CD4-positive, alpha-beta T cell treated with Interleukin-2 at 100 ng/mL for 4 hours (primary cell): Measurements from ENCODE around the gene DRGX.

Source experiments
- DNase-seq: peaks from one replicate; pipeline ENCODE4 v3.0.0-alpha.2; 2020; ENCODE audit warnings: low spot score

Gene DRGX

GRCh38 chr10:49381111-49381900 lies 14.6 kb downstream of the DRGX start:
- DNase-seq: no peak

DNA sequence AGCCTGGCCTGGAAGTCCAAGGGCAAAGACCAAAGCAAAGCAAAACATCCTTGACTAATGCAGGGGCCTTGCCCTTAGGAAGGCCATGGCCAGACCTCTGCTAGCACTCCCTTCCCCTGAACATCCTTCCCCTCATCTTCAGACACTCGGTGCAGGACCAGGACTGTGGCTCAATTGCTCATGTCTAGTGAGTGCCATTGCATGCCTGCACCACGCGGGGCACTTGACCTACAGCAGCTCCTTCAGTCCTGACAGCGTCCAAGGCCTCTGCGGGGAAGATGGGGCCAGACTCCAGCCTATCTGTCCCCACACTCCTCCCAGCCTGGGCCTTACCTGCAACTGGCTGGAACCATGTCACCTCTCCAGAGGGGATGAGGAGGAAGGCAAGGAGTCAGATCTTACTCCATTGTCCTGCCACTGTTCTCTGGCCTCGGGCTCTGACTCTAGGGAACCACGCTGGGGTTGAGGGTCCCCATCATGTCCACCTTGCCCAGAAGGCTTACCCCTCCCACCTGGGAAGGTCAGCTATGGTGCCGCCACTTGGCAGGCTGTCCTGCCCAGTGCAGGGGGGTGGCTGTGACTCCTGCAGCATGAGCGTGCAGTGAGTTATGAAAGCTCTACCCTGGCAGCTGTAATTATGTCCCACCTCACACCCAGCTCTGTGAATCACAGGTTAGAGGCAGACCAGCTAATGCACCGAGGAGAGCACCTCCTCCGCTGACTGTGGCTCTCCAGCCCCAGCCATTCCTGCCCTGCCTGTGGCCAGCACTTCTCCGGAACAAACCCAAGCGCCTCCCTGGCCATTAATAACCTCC lies 16.1 kb downstream of the DRGX start:
- DNase-seq: no peak

- no peak for DNase-seq
Observed at GRCh38 chr10:49377256-49377655, 18.6 kb downstream of the DRGX start.

- DNase-seq: no peak
Observed at GRCh38 chr10:49375611-49376010, 20.3 kb downstream of the DRGX start.

GRCh38 chr10:49374740-49375139 lies 21.1 kb downstream of the DRGX start:
- DNase-seq: no peak

DNA sequence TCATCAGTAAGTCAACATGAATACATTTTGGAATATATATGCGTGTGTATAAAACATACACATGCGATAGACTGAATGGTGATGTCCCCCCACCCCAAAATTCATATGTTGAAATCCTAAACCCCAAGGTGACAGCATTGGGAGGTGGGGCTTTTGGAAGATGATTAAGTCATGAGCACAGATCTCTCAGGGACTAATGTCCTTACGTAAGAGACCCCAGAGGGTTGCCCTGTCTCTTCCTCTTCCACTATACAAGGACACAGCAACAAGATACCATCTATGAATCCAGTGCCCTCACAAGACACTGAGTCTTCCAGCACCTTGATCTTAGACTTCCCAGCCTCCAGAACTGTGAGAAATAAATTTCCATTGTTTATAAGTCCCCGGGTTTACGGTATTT lies 22.5 kb downstream of the DRGX start:
- DNase-seq: no peak

- DNase-seq: no peak
Observed at GRCh38 chr10:49371967-49372366, 23.9 kb downstream of the DRGX start.

DNA sequence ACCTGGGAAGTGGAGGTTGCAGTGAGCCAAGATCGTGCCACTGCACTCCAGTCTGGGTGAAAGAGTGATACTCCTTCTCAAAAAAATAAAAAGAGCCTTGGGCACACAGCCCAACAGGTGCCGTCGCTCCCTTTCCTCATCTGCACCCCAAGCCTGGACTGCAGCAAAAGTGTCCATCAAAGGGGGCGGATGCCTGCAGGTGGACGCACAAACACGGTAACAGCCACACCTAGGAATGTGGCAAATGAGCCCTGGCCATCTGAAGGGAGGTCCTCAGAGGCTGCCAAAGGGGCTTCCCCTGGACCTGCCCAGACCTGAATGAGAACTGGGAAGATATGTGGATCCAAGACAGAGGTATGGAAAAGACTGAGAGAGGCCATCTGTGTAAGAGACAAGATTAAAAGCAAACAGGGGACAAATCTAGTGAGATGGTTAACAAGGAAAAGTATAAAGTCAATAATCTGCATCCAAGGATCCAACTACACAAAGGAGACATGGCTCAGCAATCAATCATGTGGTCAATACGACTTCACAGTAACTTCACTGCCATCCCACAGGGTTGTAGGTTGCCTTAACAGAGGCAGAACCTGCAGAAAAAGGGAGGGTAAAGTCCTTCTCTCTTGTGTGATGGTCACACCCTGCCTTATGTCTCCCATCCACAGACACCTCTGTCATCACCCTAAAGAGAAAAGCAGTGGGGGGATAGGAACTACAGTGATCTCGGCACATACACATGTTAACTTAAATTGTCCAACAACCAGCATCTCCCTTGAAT lies 25.4 kb downstream of the DRGX start:
- no peak for DNase-seq

- DNase-seq: no peak
Observed at GRCh38 chr10:49369216-49370162, 26.4 kb downstream of the DRGX start.

DNA sequence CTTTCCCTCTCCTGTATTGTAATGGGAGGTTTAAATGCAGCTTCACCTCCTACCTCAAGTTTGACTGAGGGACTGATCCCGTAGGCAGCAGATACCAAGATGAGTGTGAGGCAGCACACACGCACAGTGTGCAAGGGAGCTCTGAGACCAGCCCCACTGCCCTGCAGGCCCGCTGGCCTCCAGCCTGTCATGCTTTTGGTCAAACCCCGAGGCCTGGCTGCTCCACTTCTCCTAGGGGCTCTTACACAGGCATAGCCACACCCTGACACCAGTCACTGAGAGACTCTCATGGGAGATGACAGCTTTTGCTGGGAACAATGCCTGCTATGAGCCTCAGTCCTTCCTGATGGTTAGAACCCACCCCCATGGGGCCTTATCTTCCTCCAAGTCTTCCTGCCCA lies 27.6 kb downstream of the DRGX start:
- DNase-seq: no peak

- DNase-seq: no peak
Observed at GRCh38 chr10:49367600-49367999, 28.3 kb downstream of the DRGX start.

DNA sequence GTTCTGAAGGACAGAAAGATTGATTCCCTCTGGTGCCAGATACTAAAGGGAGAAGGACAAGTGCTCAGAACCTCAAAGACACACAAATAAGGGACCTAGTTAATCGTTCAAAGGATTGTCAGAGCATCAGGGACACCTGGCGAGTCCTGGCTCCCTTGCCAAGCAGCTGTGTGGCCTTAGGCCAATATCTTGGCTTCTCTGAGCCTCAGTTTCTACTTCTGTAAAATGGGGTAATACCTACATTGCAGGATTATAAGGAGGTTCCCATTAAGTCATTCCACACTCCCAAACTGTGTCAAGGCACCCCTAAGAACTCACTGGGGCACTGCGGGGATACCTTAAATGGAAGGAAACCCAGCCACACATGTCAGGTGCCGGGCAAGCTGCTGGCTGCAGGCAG lies 29.4 kb downstream of the DRGX start:
- no peak for DNase-seq

DNA sequence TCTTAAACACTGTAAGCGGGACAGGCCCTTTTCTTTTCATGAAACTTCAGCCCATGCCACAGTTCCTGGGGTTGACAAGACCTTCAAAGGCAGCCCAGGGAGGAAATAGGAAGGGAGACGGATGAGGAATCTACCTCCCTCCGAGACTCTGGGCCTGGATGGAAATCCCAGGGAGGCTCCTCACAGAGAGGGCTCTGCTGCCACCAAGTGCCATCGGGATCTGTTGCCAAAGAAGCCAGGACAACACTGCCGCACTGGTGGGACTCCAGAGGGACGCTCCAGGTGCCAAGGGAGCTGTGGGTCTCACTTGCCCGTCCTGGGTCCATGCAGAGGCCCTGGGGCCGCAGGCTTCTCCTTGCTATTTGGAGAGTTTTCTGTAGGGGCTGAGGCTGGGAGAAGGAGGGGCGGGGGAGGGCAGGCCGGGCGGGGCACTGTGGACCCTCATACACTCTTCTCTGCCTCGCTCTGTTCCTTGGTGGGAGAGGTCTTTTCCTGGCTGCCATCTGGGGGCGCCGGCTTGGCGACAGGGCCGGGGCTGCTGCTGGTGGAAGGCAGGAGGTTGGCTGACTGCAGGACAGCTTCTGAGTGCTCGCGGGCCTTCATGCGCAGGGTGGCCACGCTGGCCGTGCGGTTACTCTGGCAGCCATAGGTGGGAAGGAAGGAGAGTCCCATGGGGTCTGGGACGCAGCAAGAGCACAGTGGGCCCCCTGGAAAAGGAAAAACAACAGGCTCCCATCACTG lies 30.0 kb downstream of the DRGX start:
- DNase-seq: no peak

- DNase-seq: no peak
Observed at GRCh38 chr10:49365275-49365674, 30.6 kb downstream of the DRGX start.

DNA sequence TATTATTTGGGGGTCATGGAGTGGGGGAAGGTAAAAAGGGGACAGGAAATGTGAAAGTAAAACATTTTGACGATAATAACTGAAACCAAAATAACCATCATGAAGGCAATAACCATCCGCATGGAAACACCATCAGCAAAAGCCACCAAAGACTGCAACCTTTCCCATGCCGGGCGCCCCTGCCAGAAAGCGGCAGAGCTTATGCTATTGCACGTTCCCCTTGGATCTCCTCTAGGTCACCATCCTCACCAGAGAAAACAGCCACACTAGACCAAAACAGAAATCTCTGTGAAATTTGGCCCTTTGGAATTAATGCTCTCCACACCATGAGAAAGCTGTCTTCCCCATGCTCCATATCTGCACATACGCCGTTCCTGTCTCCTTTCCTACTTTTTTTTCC lies 31.1 kb downstream of the DRGX start:
- no peak for DNase-seq

- DNase-seq: no peak
Observed at GRCh38 chr10:49364051-49364450, 31.8 kb downstream of the DRGX start.

DNA sequence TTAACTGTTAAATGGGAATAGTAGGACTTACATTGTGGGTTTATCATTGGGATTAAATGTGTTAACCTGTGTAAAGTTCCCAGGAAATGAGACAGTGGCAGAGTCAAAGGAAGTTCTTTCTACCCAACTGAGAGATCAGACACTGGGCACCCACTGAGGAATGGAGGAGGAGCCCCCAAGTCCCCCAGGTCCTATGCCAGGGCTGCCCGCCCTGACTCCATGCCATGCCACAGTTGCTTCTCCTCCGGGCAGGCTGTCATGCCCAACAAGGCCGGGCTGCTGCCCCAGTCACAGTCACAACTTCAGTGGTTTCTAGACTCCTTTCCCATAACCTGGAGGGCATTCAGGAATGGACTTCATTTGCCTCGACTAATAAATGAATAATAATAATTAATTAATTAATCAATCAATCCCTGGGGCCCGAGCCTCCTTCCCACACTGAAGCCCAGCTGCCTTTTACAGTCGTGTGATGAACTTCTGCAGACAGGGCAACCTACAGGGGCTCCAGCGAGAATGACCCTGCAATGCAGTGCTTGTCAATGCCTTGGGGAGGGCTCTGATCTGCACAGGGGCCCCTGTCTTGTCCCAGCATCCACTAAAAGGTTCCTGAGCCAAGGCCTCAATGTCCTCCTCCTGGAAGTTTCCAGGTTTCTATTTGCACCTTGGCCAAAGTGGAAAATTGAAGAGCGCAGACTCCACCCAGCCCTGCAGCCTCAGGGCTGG lies 32.4 kb downstream of the DRGX start:
- no peak for DNase-seq

DNA sequence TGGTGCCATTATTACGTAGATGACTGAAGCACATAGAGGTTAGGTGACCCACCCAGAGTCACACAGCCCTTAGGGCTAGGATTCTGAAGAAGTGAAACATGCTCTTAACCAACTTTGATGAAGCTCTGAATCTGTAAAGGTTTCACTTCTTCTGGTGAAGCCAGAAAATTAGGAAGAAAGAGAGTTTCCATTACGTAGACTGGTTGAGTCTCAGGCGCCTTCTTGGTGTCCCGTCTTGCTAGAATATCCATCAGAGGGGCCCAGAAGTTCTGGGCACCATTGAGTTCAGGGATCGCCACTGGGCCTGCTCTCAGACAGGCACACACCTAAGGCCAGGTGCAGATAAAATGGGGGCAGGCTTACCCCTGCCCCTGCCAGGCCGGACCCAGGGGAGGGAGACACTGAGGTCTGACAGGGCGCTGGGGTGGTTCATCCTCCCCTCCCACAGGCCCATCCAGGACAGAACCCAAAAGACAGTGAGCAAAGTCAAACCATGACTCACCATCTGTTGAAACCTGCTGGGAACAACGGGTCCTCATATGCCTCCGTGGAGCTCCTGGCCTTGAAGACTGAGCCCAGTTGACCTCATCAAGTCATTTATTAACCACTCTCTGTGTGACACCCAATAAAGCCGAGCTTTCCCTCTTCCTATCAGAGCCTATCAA lies 33.2 kb downstream of the DRGX start:
- DNase-seq: peak; percentile 1

GRCh38 chr10:49361735-49362568 lies 33.9 kb downstream of the DRGX start:
- DNase-seq: no peak
